Tibial nerve (tissue), 3 donors: ENCODE measurements around the gene FOLR1.

Experiments used
- POLR2A ChIP-seq, 2 donors: fragments of 450-650 bp; IDR thresholded peaks; one replicate each; pipeline ENCODE4 v1.6.1; 2017; ENCODE audit warnings: antibody characterized with exemption in 2 of 2, mild to moderate bottlenecking in 2 of 2, moderate library complexity in 2 of 2
- TF ChIP-seq, protein P1 (sequence below), 5 experiments: fragments of 200-600 bp in 3 of 5; fragments of 450-650 bp in 2 of 5; sonication (generic) in 3 of 5; IDR thresholded peaks; one replicate each; pipeline ENCODE4 v1.5.1; 2016 to 2019; ENCODE audit warnings: antibody characterized with exemption in 5 of 5, mild to moderate bottlenecking in 3 of 5, moderate library complexity in 2 of 5

DNA sequence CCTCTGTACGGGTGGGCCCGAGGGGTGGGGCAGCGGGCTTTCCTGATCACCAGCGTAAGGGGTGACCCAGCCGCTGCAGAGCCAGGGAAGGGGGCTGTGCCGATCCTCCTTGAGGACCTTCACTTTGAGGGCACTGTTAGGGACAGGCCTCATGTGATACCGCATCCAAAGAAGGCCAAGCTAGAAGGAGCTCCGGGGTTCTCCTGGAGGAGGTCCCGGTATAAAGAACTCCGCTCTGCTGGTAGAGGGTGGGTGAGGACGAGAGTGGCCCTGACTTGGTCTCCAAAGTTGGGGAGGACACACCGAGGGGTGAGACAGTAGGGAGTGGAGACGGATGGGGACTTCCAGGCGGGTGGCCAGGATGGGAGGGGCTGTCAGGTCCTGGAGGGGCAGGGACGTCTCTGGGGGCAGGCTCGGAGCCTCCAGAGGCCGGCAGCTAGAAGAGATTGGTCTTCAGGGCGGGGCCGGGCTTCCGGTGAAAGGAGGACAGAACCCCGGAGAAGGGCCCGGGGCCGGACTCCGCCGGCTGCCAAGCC lies 47.4 kb downstream of the FOLR1 start:
- TF ChIP-seq POLR2A (IDR thresholded peaks at IDR 0.05), result no peak
- TF ChIP-seq, protein P1, sequence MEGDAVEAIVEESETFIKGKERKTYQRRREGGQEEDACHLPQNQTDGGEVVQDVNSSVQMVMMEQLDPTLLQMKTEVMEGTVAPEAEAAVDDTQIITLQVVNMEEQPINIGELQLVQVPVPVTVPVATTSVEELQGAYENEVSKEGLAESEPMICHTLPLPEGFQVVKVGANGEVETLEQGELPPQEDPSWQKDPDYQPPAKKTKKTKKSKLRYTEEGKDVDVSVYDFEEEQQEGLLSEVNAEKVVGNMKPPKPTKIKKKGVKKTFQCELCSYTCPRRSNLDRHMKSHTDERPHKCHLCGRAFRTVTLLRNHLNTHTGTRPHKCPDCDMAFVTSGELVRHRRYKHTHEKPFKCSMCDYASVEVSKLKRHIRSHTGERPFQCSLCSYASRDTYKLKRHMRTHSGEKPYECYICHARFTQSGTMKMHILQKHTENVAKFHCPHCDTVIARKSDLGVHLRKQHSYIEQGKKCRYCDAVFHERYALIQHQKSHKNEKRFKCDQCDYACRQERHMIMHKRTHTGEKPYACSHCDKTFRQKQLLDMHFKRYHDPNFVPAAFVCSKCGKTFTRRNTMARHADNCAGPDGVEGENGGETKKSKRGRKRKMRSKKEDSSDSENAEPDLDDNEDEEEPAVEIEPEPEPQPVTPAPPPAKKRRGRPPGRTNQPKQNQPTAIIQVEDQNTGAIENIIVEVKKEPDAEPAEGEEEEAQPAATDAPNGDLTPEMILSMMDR (IDR thresholded peaks at IDR 0.05), result no peak
